ENCODE measurements around the gene KNG1. TPM values are rescaled to one million over a fixed set of nuclear protein-coding genes. Genes with fewer than 3 reads are reported as not detected.

Gene KNG1
- total and polyA plus RNA-seq, 2 of the 8 experiments (the other 6 are each of a cell fraction or from before 2014, with no cell fraction given) = 0.05 TPM; not detected in 1

DNA sequence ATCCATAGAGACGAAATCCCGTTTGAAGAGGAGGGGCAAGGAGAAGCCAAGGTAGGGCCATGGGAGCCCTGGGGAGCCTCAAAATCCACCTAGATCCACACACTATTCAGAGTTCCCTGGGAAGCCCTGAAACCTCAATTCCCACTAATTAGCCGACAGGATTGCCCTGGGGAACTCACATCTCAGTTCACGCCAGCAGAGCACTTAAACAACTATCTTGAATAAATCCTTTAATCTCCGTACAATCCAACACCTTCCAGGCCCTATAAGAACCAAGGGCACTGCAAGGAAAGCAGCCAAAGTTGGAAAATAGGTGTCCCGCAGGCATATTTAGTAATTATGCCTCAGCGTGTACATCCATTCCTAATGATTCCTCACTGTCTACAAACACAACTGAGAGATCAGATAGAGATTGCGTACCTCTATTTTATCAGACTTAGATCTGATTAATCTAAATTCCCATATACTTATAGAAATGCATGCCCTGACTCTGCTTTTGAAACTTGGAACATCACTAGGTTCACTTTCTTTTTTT lies 40.6 kb downstream of the KNG1 start (continued):
- TF ChIP-seq HDAC2 (IDR thresholded peaks at IDR 0.05; ENCODE audit: borderline replicate concordance in 1 of 2, low read depth in 2 of 2, low read length in 2 of 2) = no peak

Measured in H1 (cell line).